Stimulated activated CD4-positive, alpha-beta T cell treated with anti-CD3 and anti-CD28 coated beads, Interleukin-2, amount 100 ng/mL, for 24 hours (primary cell): ENCODE data around the gene PTN.
"Not testable (repeated sequence)": the region's sequence is repeated elsewhere in the genome, so short reads cannot be mapped to it uniquely, and the experiment has no call there.

ENCODE experiments used
- DNase-seq, 2 donors: peaks; one replicate each; pipeline ENCODE4 v3.0.0-alpha.2; 2020

Gene PTN

DNA sequence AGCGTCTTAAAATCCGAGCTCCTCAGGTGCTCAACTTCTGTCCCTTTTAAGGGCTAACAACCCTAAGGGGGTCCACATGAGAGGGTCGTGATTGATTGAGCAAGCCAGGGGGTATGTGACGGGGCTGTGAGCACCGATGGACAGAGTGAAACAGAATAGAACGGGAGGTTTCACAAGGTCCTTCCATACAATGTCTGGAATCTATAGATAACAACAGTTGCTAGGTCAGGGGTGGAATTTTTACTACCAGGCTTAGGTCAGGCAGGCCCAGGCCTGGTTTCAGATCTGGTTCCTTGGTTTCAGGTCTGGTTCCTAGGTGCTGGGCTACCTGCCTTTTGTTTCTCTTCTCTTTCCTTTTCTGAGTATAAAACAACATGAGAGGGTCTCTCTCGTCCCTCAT, 80.9 kb downstream of the PTN start:
- no peak for DNase-seq

DNA sequence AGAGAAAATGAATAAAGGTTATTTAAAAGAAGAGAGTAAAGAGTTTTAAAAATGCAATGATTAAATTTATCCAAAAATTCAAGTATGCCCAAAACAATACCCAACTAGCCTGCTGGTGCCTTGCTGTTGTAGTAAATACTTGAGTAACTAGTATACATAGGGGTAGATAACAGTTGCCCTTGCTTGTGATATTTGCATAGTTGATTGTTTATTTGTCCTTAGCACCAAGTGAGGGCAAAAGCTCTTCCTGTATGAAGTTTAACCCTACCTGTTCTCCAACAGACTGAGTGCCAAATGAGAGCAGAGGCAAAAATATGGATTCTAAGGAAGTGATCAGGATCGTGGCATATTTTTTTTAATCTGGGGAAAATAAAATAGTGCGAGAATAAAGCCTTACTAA, 85.0 kb downstream of the PTN start:
- no peak for DNase-seq

DNA sequence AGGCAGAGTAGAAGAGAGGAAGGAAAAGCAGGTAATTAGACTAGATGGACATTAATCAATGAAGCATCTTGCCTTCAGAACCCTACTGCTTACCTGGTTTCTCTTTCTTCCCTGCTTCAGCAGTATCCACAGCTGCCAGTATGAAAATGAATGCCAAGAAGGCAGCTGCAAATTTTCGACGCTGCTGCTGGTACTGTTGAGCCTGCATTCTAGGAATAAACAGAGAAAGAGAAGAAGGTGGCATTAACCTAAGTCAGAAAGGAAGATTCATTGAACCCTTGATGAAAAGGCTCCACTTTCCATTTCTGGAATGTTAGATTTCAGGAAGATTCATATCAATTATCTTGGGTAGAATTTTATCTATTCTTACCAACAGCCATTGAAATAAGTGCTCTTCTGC, 88.8 kb downstream of the PTN start:
- DNase-seq, result no peak

DNA sequence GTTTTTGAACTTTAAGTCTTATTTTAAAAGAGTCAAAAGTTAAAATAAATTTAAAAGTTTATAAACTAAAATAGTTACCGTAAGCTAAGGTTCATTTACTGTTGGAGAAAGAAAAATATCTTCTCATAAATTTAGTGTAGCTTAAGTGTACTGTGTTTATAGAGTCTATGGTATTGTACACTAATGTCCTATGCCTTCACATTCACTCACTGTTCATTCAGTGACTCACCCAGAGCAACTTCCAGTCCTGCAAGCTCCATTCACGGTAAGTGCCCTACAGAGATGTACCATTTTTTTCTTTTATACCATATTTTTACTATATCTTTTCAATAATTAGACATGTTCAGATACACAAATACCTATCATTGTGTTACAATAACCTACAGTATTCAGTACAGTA, 97.6 kb downstream of the PTN start:
- no peak for DNase-seq

DNA sequence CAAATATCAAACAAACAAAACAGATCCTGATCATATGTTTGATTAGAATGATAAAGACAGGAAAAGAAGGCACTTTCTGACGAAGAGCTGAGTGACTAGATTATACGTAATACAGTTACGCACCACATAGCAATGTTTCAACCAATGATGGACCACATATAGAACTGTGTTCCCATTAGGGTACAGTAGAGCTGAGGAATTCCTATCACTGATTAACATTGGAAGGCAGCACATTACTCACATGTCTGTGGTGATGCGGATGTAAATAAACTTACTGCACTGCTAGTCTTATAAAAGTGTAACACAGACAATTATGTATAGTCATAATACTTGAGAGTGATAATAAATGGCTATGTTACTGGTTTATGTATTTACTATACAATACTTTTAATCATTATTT, 98.3 kb downstream of the PTN start:
- no peak for DNase-seq

DNA sequence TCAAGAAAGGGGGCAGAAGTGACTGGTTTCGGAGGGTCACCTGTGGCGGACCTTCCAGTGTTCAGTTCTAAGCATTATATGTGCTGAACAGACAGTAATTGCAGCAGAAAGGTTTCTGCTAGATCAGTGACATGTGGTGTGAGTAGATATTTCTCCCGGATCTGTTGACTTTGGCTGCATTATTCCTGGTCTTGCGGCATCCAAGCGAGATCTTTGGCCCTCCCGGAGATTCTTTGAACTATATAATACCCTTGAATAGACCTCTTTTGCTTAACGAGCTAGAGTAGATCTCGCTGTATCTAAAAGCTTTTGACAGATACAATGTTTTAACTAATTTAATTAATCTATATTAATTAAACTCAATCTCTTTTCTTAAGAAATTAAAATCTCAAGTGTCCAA, 99.8 kb downstream of the PTN start:
- no peak for DNase-seq

DNA sequence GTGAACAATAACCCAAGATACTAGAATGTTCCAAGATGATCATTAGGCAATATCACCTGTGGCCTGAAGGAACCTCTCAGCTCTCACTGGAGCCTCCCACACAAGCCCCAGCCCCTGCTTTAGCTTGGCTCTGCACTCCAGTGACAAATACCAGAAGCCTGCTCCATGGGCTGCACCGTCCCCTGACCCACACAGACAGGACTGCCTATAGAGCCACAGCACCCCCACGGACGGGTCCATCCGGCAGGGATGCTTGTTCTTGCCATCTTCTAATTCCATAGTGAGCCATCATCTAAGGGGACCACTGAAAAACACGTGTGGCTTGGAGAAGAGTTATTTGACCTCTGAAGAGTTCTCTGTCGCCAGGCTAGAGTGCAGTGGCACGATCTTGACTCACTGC, 100.9 kb downstream of the PTN start:
- no peak for DNase-seq

DNA sequence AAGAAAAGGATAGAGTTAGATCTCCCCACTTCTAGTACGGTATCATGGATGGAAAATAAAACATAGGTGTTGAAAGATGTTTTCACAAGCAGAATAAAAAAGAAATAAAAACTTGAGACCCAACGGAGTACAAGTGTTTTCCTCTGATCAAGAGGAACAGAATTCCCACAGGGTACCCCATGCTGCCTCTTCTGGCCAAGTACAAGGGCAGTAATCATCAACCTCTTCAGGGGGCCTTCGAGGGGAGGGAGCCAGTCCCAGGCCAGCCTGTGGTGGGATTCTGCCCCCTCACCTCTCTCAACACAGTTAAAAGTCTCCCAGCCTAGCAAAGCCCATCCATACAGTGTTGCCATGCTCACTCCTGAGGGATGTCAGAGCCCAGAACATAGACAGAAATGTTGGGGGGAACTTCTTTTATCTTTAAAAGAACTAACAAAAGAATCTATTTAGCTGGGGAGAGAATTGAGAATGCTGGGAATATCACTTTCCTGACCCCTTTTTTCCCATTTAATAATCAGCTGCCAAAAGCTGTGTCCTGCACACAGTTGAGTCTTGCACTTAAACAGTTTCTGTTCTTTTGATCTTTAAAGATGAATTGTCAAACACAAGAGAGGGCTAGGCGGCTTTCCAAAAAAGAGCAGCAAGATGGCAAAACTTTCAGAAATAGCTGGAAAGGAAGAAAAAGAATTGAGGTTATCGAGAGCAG, 101.7 kb downstream of the PTN start:
- DNase-seq, result no peak

DNA sequence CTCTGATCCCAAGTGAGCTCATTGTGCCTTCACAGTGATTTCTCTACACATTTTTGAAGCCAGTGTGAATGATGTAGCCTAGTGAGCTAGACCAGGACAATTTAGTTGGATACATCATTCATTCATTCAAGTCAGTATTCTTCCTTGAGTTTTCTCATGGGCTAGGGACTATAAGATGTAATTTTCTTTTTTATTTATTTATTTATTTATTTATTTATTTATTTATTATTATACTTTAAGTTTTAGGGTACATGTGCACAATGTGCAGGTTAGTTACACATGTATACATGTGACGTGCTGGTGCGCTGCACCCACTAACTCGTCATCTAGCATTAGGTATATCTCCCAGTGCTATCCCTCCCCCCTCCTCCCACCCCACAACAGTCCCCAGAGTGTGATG, 104.3 kb downstream of the PTN start:
- DNase-seq, result not testable (repeated sequence)

DNA sequence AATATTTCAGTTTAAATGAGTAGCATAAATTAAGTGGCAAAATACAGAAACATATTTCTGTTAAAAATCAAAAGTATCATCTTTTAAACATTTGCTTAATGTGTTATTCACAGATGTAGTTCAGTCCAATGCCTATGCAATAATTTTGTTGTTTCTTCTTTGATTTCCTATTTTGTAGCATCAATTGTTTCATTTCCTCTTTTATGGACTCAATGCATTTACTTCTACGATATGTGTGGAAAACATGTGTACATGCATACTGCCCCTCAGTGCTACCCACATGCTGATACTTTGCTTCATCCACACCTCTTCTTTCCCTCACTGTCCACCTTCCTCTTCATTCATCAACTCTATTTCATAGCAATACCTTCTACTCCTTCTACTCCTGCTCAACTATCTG, 108.1 kb downstream of the PTN start:
- no peak for DNase-seq

DNA sequence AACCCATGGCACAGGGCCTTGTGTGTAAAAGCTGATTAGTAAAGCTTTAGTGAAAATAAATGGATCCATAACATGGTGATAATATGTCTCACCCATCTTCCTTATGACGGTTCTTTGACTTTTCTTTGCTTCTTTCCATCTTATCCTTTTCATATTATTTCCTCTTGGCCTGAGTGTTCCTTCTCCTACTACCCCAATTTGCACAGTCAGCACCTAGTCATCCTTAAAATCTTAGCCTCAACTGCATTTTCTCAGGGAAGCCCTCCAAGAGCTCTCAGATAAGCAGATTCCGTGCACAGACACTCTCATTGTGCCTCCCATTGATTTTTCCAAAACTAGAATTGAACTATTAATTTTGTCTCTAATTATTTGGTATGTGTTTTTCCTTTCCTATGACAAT, 112.4 kb downstream of the PTN start:
- no peak for DNase-seq

DNA sequence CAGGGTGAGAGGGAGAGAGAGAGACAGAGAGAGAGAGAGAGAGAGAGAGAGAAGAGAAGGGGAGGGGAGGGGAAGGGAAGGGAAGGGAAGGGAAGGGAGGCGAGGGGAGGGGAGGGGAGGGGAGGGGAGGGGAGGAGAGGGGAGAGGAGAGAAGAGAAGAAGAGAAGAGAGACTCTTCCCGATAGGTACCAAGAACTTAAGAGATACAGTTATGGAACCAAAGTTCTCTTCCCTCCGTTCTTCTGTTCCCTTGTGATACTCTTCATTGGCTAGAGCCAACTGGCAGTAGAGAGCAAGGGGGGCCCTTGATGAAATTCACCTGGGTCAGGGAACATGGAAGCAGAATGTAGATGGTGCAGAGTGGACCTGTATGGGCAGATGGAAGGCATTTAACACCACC, 122.1 kb downstream of the PTN start:
- no peak for DNase-seq

DNA sequence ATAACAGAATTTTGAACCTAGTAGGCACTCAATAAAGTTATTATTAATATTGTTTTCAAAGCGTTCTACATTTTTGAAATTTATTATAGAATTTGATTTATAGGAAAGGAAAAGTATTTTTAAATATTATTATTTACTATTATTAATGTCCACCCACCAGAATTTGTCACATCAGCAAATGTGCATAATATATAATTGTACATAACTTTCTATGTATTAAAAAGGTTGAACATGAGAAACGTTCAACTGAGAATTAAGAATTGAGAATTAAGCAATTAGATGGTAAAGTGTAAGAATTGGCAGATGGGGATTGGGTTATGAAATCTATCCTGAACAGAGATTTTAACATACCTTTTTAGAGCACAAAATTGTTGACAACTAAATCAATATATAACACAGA, 129.8 kb downstream of the PTN start:
- no peak for DNase-seq

DNA sequence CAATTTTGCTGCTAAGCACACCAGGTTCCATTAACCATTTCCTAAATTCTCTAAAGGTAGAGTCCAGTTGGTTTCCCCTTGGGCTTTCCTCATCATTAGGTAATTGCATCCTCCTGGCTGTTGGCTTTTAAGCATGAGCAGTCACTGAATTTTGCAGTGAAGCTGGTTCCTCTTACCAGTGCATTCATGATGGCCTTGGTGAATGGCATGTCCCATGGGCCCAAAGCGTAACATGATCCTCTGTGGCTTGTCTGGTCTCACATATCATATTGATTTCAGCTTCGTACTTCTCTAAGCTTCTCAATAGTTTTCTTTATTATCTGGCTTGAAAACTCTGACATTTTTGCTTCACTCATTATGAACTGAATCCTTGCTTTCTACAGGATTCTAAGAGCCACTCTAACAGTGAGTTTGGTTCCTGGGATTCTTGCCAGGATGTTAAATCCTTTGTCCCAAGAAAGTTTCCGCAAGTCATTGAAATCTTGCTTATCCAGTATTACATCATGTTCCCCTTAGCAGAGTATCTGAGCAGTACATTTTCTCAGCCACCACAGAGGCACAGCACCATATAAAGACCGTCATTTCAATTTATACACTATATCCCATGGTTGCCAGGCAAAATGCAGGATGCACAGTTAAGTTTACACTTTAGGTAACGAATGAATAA, 134.2 kb downstream of the PTN start:
- DNase-seq, result no peak

DNA sequence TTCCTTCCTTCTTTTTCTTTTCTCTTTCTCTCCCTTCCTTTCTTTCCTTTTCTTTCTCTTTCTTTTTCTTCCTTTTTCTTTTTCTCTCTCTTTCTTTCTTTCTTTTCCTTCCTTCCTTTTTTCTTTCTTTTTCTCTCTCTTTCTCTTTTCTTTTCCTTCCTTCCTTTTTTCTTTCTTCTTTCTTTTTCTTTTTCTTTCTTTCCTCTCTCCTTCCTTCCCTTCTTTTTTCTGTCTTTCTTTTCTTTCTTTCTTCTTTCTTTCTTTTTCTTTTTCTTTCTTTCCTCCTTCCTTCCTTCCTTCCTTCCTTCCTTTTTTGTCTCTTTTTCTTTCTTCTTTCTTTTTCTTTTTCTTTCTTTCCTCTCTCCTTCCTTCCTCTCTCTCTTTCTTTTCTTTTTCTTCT, 136.8 kb downstream of the PTN start:
- no peak for DNase-seq

DNA sequence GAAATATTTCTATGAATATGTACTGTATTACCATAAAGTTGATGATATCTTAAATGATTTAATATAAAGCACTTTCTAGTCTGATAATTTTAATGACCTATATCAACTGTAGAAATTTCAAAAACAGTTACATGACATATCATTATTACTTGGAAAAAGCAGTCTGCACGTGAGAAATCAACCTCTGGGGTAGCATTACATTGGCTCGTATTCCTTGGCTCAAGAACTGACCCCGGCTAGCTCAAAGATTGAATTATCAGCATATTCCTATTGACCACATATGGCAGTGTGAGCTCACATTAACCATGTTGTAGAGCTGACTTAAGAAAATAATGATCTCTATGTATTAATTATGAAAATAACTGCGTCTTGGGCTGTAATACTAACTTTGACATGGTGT, 139.3 kb downstream of the PTN start:
- DNase-seq, result no peak

DNA sequence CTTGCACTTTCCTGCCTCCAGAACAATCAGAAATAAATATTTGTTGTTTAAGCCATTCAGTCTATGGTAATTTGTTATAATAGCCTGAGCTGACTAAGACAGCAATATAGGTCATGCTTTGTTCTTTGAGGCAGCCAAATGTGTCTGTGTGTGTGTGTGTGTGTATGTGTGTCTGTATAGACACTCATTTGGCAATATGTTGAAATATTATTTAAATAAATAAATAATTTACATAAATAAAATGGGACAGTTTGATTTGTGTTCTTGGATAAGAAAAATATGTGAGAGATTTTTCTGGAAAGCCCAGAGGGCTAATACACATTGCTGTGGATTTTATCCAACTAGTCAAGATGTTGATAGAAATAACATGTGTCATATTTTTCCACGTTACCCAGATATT, 140.2 kb downstream of the PTN start:
- DNase-seq, result no peak

DNA sequence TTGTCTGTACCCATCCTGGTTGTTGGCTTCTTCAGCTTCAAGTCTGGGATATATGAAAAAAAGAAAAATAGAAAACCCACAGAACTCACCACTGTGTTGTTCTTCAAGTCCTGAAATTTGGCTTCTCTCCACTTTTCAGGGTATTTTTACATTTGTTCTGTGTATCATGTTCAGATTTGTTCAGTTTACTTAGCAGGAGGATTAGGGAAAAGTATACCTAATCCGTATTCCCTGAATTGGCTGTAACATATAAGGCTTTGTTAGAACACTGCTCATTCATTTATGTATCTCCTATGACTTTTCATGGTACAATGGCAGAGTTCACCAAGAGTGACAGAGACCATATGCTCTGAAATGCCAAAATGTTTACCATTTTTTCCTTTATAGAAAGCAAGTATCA, 146.9 kb downstream of the PTN start:
- no peak for DNase-seq

DNA sequence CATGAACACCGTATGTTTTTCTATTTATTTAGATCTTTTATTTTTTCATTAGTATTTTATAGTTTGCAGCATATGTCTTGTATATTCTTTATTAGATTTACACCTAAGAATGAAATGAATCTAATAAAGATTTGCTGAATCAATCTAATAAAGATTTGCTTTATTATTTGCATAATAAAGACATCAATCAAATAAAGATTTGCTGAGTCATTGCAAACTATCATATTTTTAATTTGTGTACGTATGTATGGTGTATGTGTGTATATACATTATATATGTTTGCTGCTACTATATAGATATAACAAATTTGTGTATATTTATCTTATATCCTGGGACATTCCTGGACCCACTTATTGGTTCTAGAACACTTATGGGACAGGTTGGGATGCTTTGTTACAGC, 147.5 kb downstream of the PTN start:
- DNase-seq, result no peak

DNA sequence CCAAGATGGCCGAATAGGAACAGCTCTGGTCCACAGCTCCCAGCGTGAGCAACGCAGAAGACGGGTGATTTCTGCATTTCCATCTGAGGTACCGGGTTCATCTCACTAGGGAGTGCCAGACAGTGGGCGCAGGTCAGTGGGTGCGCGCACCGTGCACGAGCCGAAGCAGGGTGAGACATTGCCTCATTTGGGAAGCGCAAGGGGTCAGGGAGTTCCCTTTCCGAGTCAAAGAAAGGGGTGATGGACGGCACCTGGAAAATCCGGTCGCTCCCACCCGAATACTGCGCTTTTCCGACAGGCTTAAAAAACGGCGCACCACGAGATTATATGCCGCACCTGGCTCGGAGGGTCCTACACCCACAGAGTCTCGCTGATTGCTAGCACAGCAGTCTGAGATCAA, 161.9 kb downstream of the PTN start:
- not testable (repeated sequence) for DNase-seq
